Memory B cell (primary cell): ENCODE results near the gene WASF1.

ENCODE experiments used
- ATAC-seq: fragments of 150-1000 bp; cut with Tn5 transposase; 2 replicates; pipeline ENCODE4 v1.10.0; 2021; ENCODE audit warnings: low read depth, mild to moderate bottlenecking, moderate library complexity
- DNase-seq, 2 donors: peaks; one replicate each; pipeline ENCODE4 v3.0.0; 2022; ENCODE audit warnings: low spot score in 2 of 2
- H3K27ac Mint-ChIP-seq: one replicate; pipeline ENCODE4 v1.8.0; 2022; ENCODE audit warnings: mild to moderate bottlenecking, moderate library complexity, mixed read lengths
- H3K27me3 Mint-ChIP-seq: one replicate; pipeline ENCODE4 v1.8.0; 2022; ENCODE audit warnings: mixed read lengths
- H3K36me3 Mint-ChIP-seq: one replicate; pipeline ENCODE4 v1.8.0; 2022; ENCODE audit warnings: mild to moderate bottlenecking, mixed read lengths
- H3K4me1 Mint-ChIP-seq: one replicate; pipeline ENCODE4 v1.8.0; 2022; ENCODE audit warnings: mixed read lengths
- H3K4me3 Mint-ChIP-seq: one replicate; pipeline ENCODE4 v1.8.0; 2022; ENCODE audit warnings: mild to moderate bottlenecking, moderate library complexity, mixed read lengths
- H3K9me3 Mint-ChIP-seq: one replicate; pipeline ENCODE4 v1.8.0; 2022; ENCODE audit warnings: mixed read lengths

The WASF1 gene

GRCh38 chr6:110179406-110180227 is at the start of gene WASF1:
WASF1 (minus strand) TSS chr6:110179670; CDS start chr6:110127601, 52,069 bp downstream.
- DNase-seq (peak; percentile 88 to 90), ATAC-seq (peak; percentile 80)
- Mint-ChIP-seq H3K4me3 (peak within 1 kb of the TSS; percentile 88), H3K27me3 (no peaks in the 10 kb centered on the region), H3K36me3 (peaks cover 2% of the 10 kb centered on the region), H3K27ac (no peak within 1 kb of the TSS), H3K9me3 (no peaks in the 10 kb centered on the region), H3K4me1 (peaks cover 4% of the 10 kb centered on the region)

DNA sequence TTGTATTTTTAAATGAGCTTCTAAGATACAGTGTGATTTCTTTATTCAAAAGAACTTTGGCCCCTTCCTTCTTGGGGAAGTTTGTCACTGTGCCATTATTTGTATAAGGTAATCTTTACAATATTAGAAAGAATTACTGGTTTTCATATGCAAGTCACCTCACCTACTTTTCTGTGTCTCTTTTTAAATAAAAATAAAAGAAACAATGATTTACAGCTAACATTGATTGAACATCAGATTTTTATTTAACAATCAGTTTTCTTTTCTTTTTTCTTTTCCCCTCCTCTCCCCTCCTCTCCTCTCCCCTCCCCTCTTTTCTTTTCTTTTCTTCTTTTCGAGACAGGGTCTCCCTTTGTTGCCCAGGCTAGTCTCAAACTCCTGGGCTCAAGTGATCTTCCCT is 46.8 kb upstream of the WASF1 start:
- H3K36me3 Mint-ChIP-seq, result peaks cover 11% of the 10 kb centered on the region
- H3K27me3 Mint-ChIP-seq, result no peaks in the 10 kb centered on the region
- no peak for DNase-seq
- no peaks in the 10 kb centered on the region for H3K9me3 Mint-ChIP-seq
- no peaks in the 10 kb centered on the region for H3K4me1 Mint-ChIP-seq
- H3K4me3 Mint-ChIP-seq, result no peak overlapping the region
- H3K27ac Mint-ChIP-seq, result peak overlapping the region; percentile 56
- ATAC-seq, result no peak

DNA sequence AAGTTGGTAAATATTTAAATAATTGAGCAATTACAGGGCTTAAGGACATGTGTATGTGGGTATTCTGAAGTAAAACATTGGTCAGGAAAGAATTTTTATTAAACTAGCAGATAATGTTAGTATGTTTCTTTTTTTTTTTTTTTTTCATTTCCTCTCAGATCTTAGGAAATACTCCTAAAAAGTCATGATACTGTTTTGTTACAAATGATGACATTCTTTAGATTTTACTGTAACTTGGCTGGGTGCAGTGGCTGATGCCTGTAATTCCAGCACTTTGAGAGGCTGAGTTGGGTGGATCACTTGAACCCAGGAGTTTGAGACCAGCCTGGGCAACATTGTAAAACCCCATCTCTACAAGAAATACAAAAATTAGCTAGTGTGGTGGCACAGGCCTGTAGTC is 42.3 kb upstream of the WASF1 start:
- Mint-ChIP-seq H3K4me3 (no peak overlapping the region), H3K36me3 (peaks cover 24% of the 10 kb centered on the region), H3K27ac (no peak overlapping the region), H3K4me1 (no peaks in the 10 kb centered on the region), H3K27me3 (no peaks in the 10 kb centered on the region), H3K9me3 (no peaks in the 10 kb centered on the region)
- DNase-seq (no peak), ATAC-seq (no peak)

DNA sequence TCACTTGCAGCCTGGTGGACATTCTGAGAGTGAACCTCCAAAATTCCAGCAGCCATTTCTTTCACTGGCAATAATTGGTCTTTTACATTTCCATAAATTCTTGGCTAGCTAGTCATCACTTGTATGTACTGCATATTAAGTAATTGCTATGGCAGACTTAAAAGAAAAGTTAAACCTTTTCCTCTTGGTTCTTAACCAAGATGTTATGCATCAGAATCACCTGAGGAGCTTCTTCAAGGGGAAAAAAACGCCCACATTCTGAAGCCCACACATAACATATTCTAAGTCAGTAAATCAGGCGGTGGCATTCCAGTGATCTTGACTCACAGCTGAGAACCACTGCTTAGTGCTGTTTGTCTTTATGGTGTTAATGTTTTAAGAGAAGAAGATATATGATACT is 37.8 kb upstream of the WASF1 start:
- ATAC-seq (no peak), DNase-seq (no peak)
- no peaks in the 10 kb centered on the region for H3K9me3 Mint-ChIP-seq
- H3K4me1 Mint-ChIP-seq, result peaks cover 2% of the 10 kb centered on the region
- H3K36me3 Mint-ChIP-seq, result peaks cover 36% of the 10 kb centered on the region
- H3K4me3 Mint-ChIP-seq, result no peak overlapping the region
- no peaks in the 10 kb centered on the region for H3K27me3 Mint-ChIP-seq
- H3K27ac Mint-ChIP-seq, result no peak overlapping the region

DNA sequence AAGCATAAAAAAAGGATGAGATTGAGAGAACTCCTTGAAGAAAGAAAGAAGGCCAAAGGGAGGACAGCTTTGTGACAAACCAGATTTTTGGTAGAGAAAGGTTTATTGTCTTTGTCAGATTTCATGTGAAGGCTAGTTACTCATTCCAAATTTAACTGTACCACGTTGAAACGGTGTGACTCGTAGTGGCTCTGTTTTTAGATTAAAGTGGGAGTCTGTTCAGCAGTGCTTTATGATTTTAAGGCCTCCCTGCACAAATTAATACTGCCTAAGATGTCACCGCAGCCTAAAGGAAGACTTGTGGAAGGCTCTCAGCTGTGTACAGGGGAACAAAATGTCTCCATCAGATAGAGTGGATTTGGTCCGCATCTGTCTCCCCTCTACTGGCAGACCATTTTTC is 36.7 kb upstream of the WASF1 start:
- H3K27me3 Mint-ChIP-seq, result no peaks in the 10 kb centered on the region
- peak overlapping the region; percentile 2 for H3K27ac Mint-ChIP-seq
- no peak for ATAC-seq
- H3K9me3 Mint-ChIP-seq, result no peaks in the 10 kb centered on the region
- no peak overlapping the region for H3K4me3 Mint-ChIP-seq
- H3K4me1 Mint-ChIP-seq, result peaks cover 2% of the 10 kb centered on the region
- H3K36me3 Mint-ChIP-seq, result peaks cover 39% of the 10 kb centered on the region
- no peak for DNase-seq

- Mint-ChIP-seq H3K27ac (peak overlapping the region; percentile 35), H3K27me3 (no peaks in the 10 kb centered on the region), H3K4me1 (peaks cover 2% of the 10 kb centered on the region), H3K36me3 (peaks cover 37% of the 10 kb centered on the region), H3K4me3 (no peak overlapping the region), H3K9me3 (no peaks in the 10 kb centered on the region)
- ATAC-seq, result no peak
- no peak for DNase-seq
These were observed 34.9 kb upstream of the WASF1 start for GRCh38 chr6:110214338-110214737.

- Mint-ChIP-seq H3K4me1 (peaks cover 2% of the 10 kb centered on the region), H3K9me3 (no peaks in the 10 kb centered on the region), H3K36me3 (peaks cover 33% of the 10 kb centered on the region), H3K4me3 (no peak overlapping the region), H3K27me3 (no peaks in the 10 kb centered on the region), H3K27ac (no peak overlapping the region)
- no peak for DNase-seq
- ATAC-seq, result no peak
These were observed 32.3 kb upstream of the WASF1 start for GRCh38 chr6:110211753-110212152.

- Mint-ChIP-seq H3K27me3 (no peaks in the 10 kb centered on the region), H3K36me3 (peaks cover 17% of the 10 kb centered on the region)
These were observed 28.2 kb upstream of the WASF1 start for GRCh38 chr6:110207652-110208051.

DNA sequence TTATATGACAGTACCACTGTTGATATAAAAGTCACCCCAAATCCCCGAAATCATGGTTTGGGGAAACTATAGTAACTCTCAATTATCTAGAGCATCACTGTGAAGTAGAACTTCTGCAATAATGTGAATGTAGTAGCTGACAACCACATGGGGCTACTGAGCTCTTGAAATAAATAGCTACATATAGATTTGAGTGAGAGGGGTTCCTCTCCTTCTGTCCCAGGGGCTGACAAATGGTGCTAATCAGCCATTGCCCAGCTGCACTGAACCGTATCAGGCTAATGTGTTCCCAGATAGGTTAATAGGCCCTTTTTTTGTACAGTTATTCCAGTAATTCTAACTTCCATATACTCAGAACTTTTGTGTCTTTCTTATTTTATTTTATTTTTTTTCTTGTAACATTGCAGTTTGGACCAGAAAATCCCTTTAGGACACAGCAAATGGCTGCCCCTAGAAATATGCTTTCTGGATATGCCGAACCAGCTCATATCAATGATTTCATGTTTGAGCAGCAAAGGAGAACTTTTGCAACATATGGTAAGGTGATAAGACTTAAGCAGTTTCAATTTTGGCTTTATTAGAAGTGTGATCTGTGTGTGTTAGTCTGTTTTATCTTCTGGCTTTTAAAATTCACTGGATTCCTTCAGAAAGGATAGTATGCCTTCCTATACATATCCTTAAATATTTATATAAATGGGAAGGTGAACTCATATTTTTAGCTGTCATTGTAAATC is 21.8 kb upstream of the WASF1 start:
- H3K27me3 Mint-ChIP-seq, result no peaks in the 10 kb centered on the region
- no peak overlapping the region for H3K4me3 Mint-ChIP-seq
- no peak for ATAC-seq
- H3K9me3 Mint-ChIP-seq, result no peaks in the 10 kb centered on the region
- peaks cover 11% of the 10 kb centered on the region for H3K36me3 Mint-ChIP-seq
- DNase-seq, result no peak
- peak overlapping the region; percentile 83 for H3K27ac Mint-ChIP-seq
- H3K4me1 Mint-ChIP-seq, result peaks cover 15% of the 10 kb centered on the region

More at GRCh38 chr6:110207652-110208051, 28.2 kb upstream of the WASF1 start:
- H3K9me3 Mint-ChIP-seq, result no peaks in the 10 kb centered on the region
- DNase-seq (no peak), ATAC-seq (no peak)
- peaks cover 10% of the 10 kb centered on the region for H3K4me1 Mint-ChIP-seq
- H3K4me3 Mint-ChIP-seq, result no peak overlapping the region
- H3K27ac Mint-ChIP-seq, result no peak overlapping the region

GRCh38 chr6:110198561-110198960 is 19.1 kb upstream of the WASF1 start:
- H3K4me3 Mint-ChIP-seq, result no peak overlapping the region
- peaks cover 13% of the 10 kb centered on the region for H3K4me1 Mint-ChIP-seq
- ATAC-seq, result no peak

GRCh38 chr6:110196874-110197273 is 17.4 kb upstream of the WASF1 start:
- Mint-ChIP-seq H3K9me3 (no peaks in the 10 kb centered on the region), H3K4me3 (no peak overlapping the region), H3K36me3 (peaks cover 12% of the 10 kb centered on the region), H3K27me3 (no peaks in the 10 kb centered on the region), H3K27ac (no peak overlapping the region), H3K4me1 (peaks cover 8% of the 10 kb centered on the region)
- DNase-seq (no peak), ATAC-seq (no peak)

More at GRCh38 chr6:110198561-110198960, 19.1 kb upstream of the WASF1 start:
- H3K27me3 Mint-ChIP-seq, result no peaks in the 10 kb centered on the region
- H3K27ac Mint-ChIP-seq, result no peak overlapping the region
- H3K36me3 Mint-ChIP-seq, result peaks cover 14% of the 10 kb centered on the region
- no peak for DNase-seq
- no peaks in the 10 kb centered on the region for H3K9me3 Mint-ChIP-seq

DNA sequence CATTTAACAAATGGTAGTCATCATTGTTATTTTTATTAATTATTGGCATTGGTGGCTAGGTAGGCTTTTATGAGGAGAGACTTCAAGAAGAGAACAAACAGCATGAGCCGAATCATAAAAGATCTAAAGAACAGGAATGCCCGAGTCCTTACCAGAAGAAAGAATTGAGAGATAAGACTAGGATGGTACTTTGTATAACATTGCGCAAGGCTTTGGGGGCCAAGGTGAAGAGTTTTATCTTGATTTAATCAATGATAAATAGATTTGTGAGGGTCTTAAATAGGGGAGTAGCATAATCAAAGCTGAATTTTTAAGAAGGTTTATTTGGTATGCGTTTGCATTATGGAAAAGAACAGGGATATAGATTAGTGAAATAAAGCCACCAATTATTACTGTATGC is 16.2 kb upstream of the WASF1 start:
- DNase-seq (no peak), ATAC-seq (no peak)
- H3K4me3 Mint-ChIP-seq, result no peak overlapping the region
- no peaks in the 10 kb centered on the region for H3K9me3 Mint-ChIP-seq
- H3K27ac Mint-ChIP-seq, result no peak overlapping the region
- H3K27me3 Mint-ChIP-seq, result no peaks in the 10 kb centered on the region
- peaks cover 12% of the 10 kb centered on the region for H3K36me3 Mint-ChIP-seq
- peaks cover 5% of the 10 kb centered on the region for H3K4me1 Mint-ChIP-seq

DNA sequence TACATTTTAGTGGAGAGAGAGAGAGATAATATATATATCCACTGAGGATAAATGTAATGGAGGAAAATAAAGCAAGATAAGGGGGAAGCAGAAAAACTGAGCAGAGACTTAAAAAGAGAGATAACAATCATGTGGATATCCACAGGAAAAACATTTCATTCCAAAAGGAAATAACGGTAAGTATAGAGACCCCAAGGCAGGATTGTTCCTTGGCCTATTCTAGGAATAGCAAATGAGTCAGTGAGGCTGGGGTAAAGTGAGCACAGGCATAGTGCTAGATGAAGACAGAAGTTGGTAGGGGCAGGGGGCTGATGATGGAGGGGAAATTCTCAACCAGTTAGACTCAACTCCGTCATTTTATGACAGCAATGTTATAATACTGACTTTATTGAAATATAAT is 12.0 kb upstream of the WASF1 start:
- Mint-ChIP-seq H3K36me3 (peaks cover 7% of the 10 kb centered on the region), H3K4me1 (peaks cover 13% of the 10 kb centered on the region), H3K4me3 (no peak overlapping the region), H3K9me3 (no peaks in the 10 kb centered on the region), H3K27me3 (no peaks in the 10 kb centered on the region), H3K27ac (no peak overlapping the region)
- ATAC-seq, result no peak
- no peak for DNase-seq

GRCh38 chr6:110190726-110191125 is 11.3 kb upstream of the WASF1 start:
- Mint-ChIP-seq H3K36me3 (peaks cover 11% of the 10 kb centered on the region), H3K4me1 (peaks cover 17% of the 10 kb centered on the region), H3K27me3 (no peaks in the 10 kb centered on the region), H3K4me3 (no peak overlapping the region), H3K9me3 (no peaks in the 10 kb centered on the region), H3K27ac (no peak overlapping the region)
- no peak for DNase-seq
- no peak for ATAC-seq
